IPS-18c (cell line): ENCODE results near the gene NOSIP.

ENCODE experiments used
- H3K4me3 ChIP-seq: 2 replicates; pipeline ENCODE4 v1.7.0; 2013; ENCODE audit warnings: low read depth, mild to moderate bottlenecking, low read length, moderate library complexity; ENCODE audit not compliant: insufficient read depth
- H3K9me3 ChIP-seq: one replicate; pipeline ENCODE4 v1.6.1; 2013; ENCODE audit warnings: mild to moderate bottlenecking, low read length, moderate library complexity; ENCODE audit not compliant: control insufficient read depth, insufficient read depth

The NOSIP gene

DNA sequence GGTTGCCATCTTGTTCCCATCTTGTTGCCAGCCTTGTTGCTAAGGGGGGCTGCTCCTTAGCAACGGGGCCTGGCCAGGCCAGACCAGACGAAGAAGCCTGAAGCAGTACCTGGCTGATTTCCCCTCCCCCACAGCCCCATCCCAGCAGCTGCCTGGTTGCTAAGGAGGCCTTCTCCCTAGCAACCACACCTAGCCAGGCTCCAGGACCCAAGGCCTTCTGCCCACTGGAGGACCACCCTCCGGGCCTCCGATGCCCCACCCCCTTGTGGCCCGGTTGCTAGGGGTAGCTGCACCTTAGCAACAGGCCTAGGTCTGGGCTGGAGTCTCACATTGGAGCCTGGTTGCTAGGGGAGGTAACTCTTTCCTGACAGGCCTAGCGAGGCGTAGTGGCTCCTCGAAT lies 4.7 kb upstream of the NOSIP start:
- Histone ChIP-seq H3K4me3 (no peak overlapping the region), H3K9me3 (no peaks in the 10 kb centered on the region)

DNA sequence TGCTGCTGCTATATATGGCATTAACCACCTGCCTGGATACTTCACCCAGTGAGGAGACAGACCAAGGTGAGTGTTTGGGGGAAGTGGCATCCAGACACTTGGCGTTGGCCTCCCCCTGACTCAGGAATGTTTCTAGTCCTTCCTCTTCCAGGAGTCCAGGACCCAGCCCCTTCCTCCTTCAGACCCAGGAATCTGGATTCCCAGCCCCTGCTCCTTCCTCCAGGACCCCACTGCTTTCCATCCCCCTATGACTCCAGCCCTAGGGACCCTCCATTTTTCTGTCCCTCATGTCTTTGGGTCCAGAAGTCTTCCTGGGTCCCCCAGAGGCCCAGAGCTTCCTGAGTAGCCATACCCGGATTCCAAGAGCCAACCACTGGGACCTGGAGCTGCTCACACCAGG lies 2.9 kb upstream of the NOSIP start:
- Histone ChIP-seq H3K9me3 (no peaks in the 10 kb centered on the region), H3K4me3 (no peak overlapping the region)

DNA sequence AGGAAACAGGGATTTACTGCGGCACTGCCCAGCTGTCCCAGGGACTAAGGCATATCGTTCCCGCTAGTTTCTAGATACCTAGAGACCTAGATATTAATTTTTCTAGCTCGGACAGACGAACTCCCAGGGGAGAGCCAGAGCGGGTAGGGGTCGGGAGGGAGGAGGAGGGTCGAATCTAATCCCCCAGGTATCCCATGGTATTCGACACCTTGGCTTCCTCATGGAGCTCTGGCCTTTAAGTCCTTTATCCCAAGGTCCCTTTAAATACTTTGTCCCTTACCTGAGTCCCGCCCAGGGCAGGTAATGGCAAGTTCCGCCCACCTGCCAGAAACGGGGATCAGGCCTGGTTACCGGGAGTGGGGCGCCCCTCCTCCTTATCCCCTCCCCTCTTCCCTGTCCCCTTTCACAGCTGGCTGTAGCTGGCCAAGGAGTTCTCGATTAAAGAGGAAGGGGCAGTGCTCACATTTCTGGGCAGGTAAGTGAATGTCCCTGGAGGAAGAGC lies 702 bp upstream of the NOSIP start, which contains the start of gene PRRG2:
Gene PRRG2 (plus strand): TSS at position 310 of the 502 bp plus-strand sequence. CDS start 1,904 bp downstream, outside the sequence.
- H3K4me3 ChIP-seq, result peak within 1 kb of the TSS; percentile 85
- no peaks in the 10 kb centered on the region for H3K9me3 ChIP-seq

DNA sequence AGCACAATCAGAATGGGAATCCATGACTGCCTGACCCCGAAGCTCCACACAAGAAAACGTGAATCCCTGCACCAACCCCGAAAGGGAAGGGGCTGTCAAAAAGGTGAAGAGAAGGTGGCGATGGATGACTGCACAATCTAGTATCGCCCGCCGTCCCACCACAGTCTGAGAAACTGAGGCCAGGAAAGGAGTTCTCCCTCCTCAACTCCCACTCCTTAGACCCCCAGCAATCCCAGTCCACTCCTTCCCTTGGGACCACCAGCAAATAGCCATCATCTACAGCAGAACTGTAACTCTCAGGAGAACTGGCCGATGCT lies 451 bp downstream of the NOSIP start:
- Histone ChIP-seq H3K4me3 (peak overlapping the region; percentile 85), H3K9me3 (no peaks in the 10 kb centered on the region)

- H3K4me3 ChIP-seq, result peak overlapping the region; percentile 85; the same call in 1 of the 2 replicates
- H3K9me3 ChIP-seq, result no peaks in the 10 kb centered on the region
Measured at GRCh38 chr19:49579193-49579592, 1.2 kb downstream of the NOSIP start.

DNA sequence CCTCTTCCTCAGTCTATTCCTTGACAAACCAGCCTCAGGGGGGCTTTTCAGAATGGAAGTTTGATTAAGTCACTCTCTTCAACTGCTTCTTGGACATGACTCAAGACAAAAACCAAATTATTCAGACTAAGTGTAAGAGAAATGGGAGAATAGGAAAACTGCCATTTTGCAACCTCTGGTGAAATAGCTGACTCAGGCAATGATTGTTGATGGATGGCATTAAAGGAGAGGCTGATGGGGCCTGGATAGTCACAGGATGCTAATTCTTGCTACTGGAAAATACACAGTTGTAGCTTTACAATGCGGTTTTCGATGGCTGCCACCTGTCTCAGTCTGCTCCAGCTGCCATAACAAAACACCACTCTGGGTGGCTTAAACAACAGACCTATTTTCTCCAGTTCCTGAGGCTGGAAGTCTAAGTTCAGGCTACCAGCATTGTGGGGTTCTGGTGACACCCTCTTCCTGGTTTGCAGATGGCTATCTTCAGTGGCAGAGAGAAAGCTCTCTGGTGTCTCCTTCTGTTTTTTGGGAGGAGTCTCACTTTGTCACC lies 6.1 kb downstream of the NOSIP start:
- H3K9me3 ChIP-seq, result no peaks in the 10 kb centered on the region
- H3K4me3 ChIP-seq, result no peak overlapping the region

DNA sequence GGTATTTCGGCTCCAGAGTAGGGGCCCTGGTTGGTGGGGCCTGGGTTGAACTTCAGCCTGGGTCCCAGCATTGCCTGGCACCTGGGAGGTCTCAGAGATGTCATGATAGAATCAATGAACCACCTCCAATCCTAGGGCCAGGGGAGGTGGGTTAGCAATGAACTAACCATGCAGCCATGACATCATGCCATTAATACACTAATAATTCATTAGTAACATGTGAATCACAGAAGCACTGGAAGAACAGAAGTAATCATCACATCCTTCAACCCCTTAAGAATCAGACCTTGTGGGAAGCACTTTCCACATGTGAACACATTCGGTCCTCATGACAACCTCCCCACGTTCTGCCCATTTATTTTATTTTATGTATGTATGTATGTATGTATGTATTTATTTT lies 6.9 kb downstream of the NOSIP start:
- Histone ChIP-seq H3K4me3 (no peak overlapping the region), H3K9me3 (no peaks in the 10 kb centered on the region)

DNA sequence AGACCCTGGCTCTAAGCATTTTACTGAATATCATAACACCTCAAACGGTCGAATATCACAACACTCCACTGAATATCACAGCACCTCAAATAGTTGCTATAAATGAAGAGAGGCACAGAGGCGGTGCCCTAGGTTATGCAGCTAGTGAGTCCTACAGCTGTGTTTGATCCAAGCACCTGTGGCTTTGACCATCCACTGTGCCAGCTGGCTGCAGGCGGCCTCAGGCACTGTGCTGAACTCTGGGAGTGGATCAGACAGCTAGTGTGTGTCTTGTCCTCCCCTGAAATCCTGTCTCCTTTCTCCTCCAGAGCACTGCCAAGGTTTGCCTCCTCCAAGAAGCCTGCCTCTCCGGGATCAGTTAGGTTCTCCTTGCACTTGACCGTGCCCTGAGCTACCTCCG lies 7.3 kb downstream of the NOSIP start:
- no peaks in the 10 kb centered on the region for H3K9me3 ChIP-seq
- no peak overlapping the region for H3K4me3 ChIP-seq

- Histone ChIP-seq H3K4me3 (no peak overlapping the region), H3K9me3 (no peaks in the 10 kb centered on the region)
Measured at GRCh38 chr19:49570997-49571676, 9.2 kb downstream of the NOSIP start.

- Histone ChIP-seq H3K9me3 (no peaks in the 10 kb centered on the region), H3K4me3 (no peak overlapping the region)
Measured at GRCh38 chr19:49570138-49570856, 10.1 kb downstream of the NOSIP start.

- Histone ChIP-seq H3K9me3 (no peaks in the 10 kb centered on the region), H3K4me3 (no peak overlapping the region)
Measured at GRCh38 chr19:49567861-49568441, 12.4 kb downstream of the NOSIP start.

- Histone ChIP-seq H3K4me3 (no peak overlapping the region), H3K9me3 (no peaks in the 10 kb centered on the region)
Measured at GRCh38 chr19:49566302-49566701, 14.1 kb downstream of the NOSIP start.

GRCh38 chr19:49565261-49565660 lies 15.1 kb downstream of the NOSIP start:
- Histone ChIP-seq H3K4me3 (no peak overlapping the region), H3K9me3 (peaks cover 2% of the 10 kb centered on the region)

DNA sequence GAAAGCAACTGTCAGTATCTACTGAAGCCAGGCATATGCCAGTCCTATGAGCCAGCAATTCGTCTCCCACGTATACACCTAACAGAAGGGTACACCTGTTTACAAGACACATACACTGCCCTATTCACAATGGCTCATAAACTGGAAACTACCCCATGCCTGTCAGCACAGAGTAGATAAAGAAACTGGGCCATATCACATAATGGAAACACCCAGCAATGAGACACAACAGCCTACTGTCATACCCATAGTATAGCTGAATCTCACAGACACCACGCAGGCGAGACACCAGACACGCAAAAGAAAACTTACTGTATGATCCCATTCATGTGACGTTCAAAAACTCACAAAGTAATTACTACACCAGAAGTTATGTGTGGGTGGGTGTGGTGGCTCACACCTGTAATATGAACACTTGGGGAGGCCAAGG lies 15.7 kb downstream of the NOSIP start:
- no peak overlapping the region for H3K4me3 ChIP-seq

DNA sequence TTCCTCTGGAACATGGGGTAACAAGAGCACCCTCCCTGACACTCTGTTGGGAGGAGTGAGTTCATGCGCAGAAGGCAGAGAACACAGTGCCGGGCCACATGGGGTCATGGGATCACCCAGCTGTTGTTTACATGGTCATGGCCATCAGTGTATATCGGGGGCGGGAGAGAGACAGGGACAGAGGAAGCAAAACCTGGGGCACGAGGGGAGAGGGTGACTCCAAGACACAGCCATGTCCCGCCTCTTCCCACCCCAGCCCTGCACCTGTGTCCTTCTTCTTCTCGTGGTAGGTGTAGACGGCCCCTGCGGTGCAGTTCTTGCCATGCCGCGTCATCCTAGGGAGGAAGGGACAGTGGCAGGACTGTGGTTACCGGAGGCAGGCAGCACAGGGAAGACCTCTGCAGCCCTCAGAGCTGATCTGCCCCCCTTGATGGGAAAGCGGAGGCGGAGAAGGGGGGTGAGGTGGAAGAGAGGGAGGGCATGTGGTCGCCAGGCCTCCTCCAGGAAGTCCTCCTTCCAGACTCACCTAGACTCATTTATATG lies 19.9 kb downstream of the NOSIP start:
- peaks cover 3% of the 10 kb centered on the region for H3K9me3 ChIP-seq
- H3K4me3 ChIP-seq, result no peak overlapping the region

More for the DNA sequence above, 15.7 kb downstream of the NOSIP start:
- peaks cover 3% of the 10 kb centered on the region for H3K9me3 ChIP-seq

- H3K4me3 ChIP-seq, result no peak overlapping the region
- H3K9me3 ChIP-seq, result peaks cover 3% of the 10 kb centered on the region
Measured at GRCh38 chr19:49559928-49560327, 20.4 kb downstream of the NOSIP start.

GRCh38 chr19:49559443-49559842 lies 20.9 kb downstream of the NOSIP start:
- peaks cover 3% of the 10 kb centered on the region for H3K9me3 ChIP-seq
- H3K4me3 ChIP-seq, result no peak overlapping the region

DNA sequence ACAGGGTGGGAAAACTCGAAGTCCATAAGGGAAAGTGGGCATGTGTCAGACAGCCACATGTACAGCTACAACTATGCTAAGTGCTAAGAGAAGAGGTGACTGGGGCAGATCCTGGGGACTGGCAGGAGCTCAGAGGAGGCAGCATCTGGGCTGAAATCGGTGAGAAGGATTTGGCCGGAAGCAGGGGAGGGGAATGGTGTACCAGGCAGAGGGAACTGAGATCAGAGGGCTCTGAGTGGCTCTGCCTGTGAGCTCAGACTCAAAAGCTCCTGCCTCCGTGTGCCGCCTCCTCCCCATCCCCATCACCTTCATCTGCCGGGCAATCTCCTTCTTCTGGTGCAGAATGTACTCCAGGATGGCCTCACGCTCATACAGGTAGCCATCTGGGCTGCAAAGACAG lies 21.8 kb downstream of the NOSIP start:
- Histone ChIP-seq H3K4me3 (no peak overlapping the region), H3K9me3 (peaks cover 3% of the 10 kb centered on the region)
